IMR-90 (cell line): ENCODE results near the gene SMYD1. TPM values are rescaled to one million over a fixed set of nuclear protein-coding genes. Genes with fewer than 3 reads are reported as not detected.

Experiments used
- ATAC-seq: fragments of 200-7000 bp; cut with Tn5 transposase; 2 replicates; pipeline ENCODE4 v1.9.1; 2020; ENCODE audit warnings: low read depth, mild to moderate bottlenecking, moderate library complexity
- BruUV-seq: library from RNA; stranded (reverse); fragments of 400-500 nt; replicated peaks from 2 replicates; lab custom pipeline; 2021; lab: Mats Ljungman, UMichigan
- CTCF ChIA-PET: fragments of 300-600 bp; formaldehyde crosslinking; extraction: SDS; loops from one replicate; lab custom pipeline; 2021; ENCODE audit warnings: antibody characterized with exemption; lab: Yijun Ruan, JAX
- POLR2A ChIA-PET: fragments of 300-600 bp; sonication (Branson Sonifier 250); formaldehyde crosslinking; loops from one replicate; lab custom pipeline; 2022; ENCODE audit warnings: antibody characterized with exemption; ENCODE audit not compliant: unreplicated experiment; lab: Charles Lee
- DNase-seq: peaks from one replicate; pipeline ENCODE4 v3.0.0; 2013
- H2AFZ ChIP-seq: replicated peaks from 2 replicates; pipeline ENCODE3; 2013; ENCODE audit warnings: low read length, mild to moderate bottlenecking; ENCODE audit not compliant: poor library complexity
- H2AK5ac ChIP-seq: 2 replicates; pipeline ENCODE4 v1.6.1; 2013; ENCODE audit warnings: low read depth, low read length, inconsistent platforms
- H2AK9ac ChIP-seq: replicated peaks from 2 replicates; pipeline ENCODE3; 2013; ENCODE audit warnings: mild to moderate bottlenecking, low read depth, low read length, moderate library complexity; ENCODE audit not compliant: poor library complexity
- H2BK120ac ChIP-seq: 2 replicates; pipeline ENCODE4 v1.6.1; 2013; ENCODE audit warnings: low read depth, low read length, inconsistent platforms
- H2BK15ac ChIP-seq: 3 replicates; pipeline ENCODE4 v1.6.1; 2013; ENCODE audit warnings: low read depth, low read length, inconsistent platforms
- H2BK20ac ChIP-seq: 2 replicates; pipeline ENCODE4 v1.6.1; 2013; ENCODE audit warnings: low read depth, mild to moderate bottlenecking, inconsistent platforms, low read length, moderate library complexity
- H2BK5ac ChIP-seq: 2 replicates; pipeline ENCODE4 v1.6.1; 2013; ENCODE audit warnings: mild to moderate bottlenecking, low read depth, low read length, inconsistent platforms; ENCODE audit not compliant: poor library complexity, severe bottlenecking
- H3K14ac ChIP-seq: replicated peaks from 2 replicates; pipeline ENCODE4 v1.6.1; 2013; ENCODE audit warnings: low read depth, low read length, inconsistent platforms
- H3K18ac ChIP-seq: 2 replicates; pipeline ENCODE4 v1.6.1; 2013; ENCODE audit warnings: low read depth, low read length, control low read depth
- H3K23ac ChIP-seq: 2 replicates; pipeline ENCODE4 v1.6.1; 2013; ENCODE audit warnings: low read depth, low read length, inconsistent platforms
- H3K27ac ChIP-seq: 2 replicates; pipeline ENCODE4 v1.5.1; 2013; ENCODE audit warnings: mild to moderate bottlenecking, control low read depth, low read length; ENCODE audit not compliant: insufficient read depth
- H3K27me3 ChIP-seq: 2 replicates; pipeline ENCODE4 v1.6.1; 2013; ENCODE audit warnings: low read length; ENCODE audit not compliant: control insufficient read depth, insufficient read depth
- H3K36me3 ChIP-seq: 2 replicates; pipeline ENCODE4 v1.6.1; 2013; ENCODE audit warnings: low read length, mixed read lengths; ENCODE audit not compliant: control insufficient read depth, insufficient read depth
- H3K4ac ChIP-seq: 2 replicates; pipeline ENCODE4 v1.6.1; 2013; ENCODE audit warnings: low read depth, low read length, inconsistent platforms
- H3K4me1 ChIP-seq: 2 replicates; pipeline ENCODE4 v1.6.1; 2013; ENCODE audit warnings: low read length, mixed read lengths; ENCODE audit not compliant: control insufficient read depth, insufficient read depth
- H3K4me2 ChIP-seq: 2 replicates; pipeline ENCODE4 v1.6.1; 2013; ENCODE audit warnings: low read depth, mild to moderate bottlenecking, control low read depth, low read length, moderate library complexity
- H3K4me3 ChIP-seq: 2 replicates; pipeline ENCODE4 v1.5.1; 2013; ENCODE audit warnings: low read depth, mild to moderate bottlenecking, control low read depth, low read length, moderate library complexity; ENCODE audit not compliant: insufficient read depth
- H3K56ac ChIP-seq: 2 replicates; pipeline ENCODE4 v1.6.1; 2013; ENCODE audit warnings: low read length, inconsistent platforms; ENCODE audit not compliant: insufficient read depth; ENCODE audit errors: extremely low read depth
- H3K79me1 ChIP-seq, 2 experiments: 2 replicates each; pipeline ENCODE4 v1.6.1; 2013; ENCODE audit warnings: low read length in 2 of 2, inconsistent platforms in 1 of 2, low read depth in 1 of 2
- H3K9ac ChIP-seq: 2 replicates; pipeline ENCODE4 v1.6.1; 2013; ENCODE audit warnings: low read depth, low read length, control low read depth
- H3K9me1 ChIP-seq: 2 replicates; pipeline ENCODE4 v1.6.1; 2013; ENCODE audit warnings: low read length, inconsistent platforms; ENCODE audit not compliant: insufficient read depth
- H3K9me3 ChIP-seq: 2 replicates; pipeline ENCODE4 v1.6.1; 2013; ENCODE audit warnings: low read length; ENCODE audit not compliant: control insufficient read depth, insufficient read depth
- H4K20me1 ChIP-seq: 2 replicates; pipeline ENCODE4 v1.6.1; 2013; ENCODE audit warnings: low read length, inconsistent platforms; ENCODE audit not compliant: insufficient read depth
- H4K5ac ChIP-seq: 2 replicates; pipeline ENCODE4 v1.6.1; 2013; ENCODE audit warnings: mild to moderate bottlenecking, low read depth, low read length, control low read depth
- H4K8ac ChIP-seq, 2 experiments: 2 replicates each; pipeline ENCODE4 v1.6.1; 2013; ENCODE audit warnings: low read depth in 2 of 2, low read length in 2 of 2, control low read depth in 1 of 2, inconsistent platforms in 1 of 2
- H4K91ac ChIP-seq: 2 replicates; pipeline ENCODE4 v1.6.1; 2013; ENCODE audit warnings: low read depth, low read length, inconsistent platforms; ENCODE audit not compliant: insufficient read depth
- BHLHE40 ChIP-seq: fragments of 150-350 bp; IDR thresholded peaks from 2 replicates; pipeline ENCODE4 v1.6.1; 2016; ENCODE audit warnings: mild to moderate bottlenecking, low read depth, low read length
- CEBPB ChIP-seq: IDR thresholded peaks from 2 replicates; pipeline ENCODE4 v1.6.1; 2012; ENCODE audit warnings: low read depth, low read length, improper control_type of control experiment
- CHD1 ChIP-seq: IDR thresholded peaks from 2 replicates; pipeline ENCODE4 v1.6.1; 2012; ENCODE audit warnings: low read depth, low read length, improper control_type of control experiment
- CTCF ChIP-seq: conservative IDR thresholded peaks from 2 replicates; pipeline ENCODE4 v1.5.1; 2012; ENCODE audit warnings: mild to moderate bottlenecking, low read depth, low read length, improper control_type of control experiment
- ELK1 ChIP-seq: fragments of 150-350 bp; IDR thresholded peaks from 2 replicates; pipeline ENCODE4 v1.6.1; 2016; ENCODE audit warnings: low read depth, mild to moderate bottlenecking, low read length, moderate library complexity, borderline replicate concordance
- FOS ChIP-seq: fragments of 150-350 bp; IDR thresholded peaks from 2 replicates; pipeline ENCODE4 v1.6.1; 2016; ENCODE audit warnings: low read depth, low read length
- MAFK ChIP-seq: IDR thresholded peaks from 2 replicates; pipeline ENCODE4 v1.6.1; 2012; ENCODE audit warnings: low read depth, low read length, improper control_type of control experiment
- MAZ ChIP-seq: IDR thresholded peaks from 2 replicates; pipeline ENCODE4 v1.6.1; 2012; ENCODE audit warnings: low read depth, mild to moderate bottlenecking, low read length, improper control_type of control experiment, moderate library complexity, borderline replicate concordance
- MXI1 ChIP-seq: IDR thresholded peaks from 2 replicates; pipeline ENCODE4 v1.6.1; 2012; ENCODE audit warnings: low read depth, mild to moderate bottlenecking, low read length, moderate library complexity, borderline replicate concordance
- NFE2L2 ChIP-seq: fragments of 150-350 bp; IDR thresholded peaks from 2 replicates; pipeline ENCODE4 v1.6.1; 2016; ENCODE audit warnings: low read depth, mild to moderate bottlenecking, low read length
- POLR2A ChIP-seq: IDR thresholded peaks from 2 replicates; pipeline ENCODE4 v1.6.1; 2012; ENCODE audit warnings: mild to moderate bottlenecking, low read depth, low read length
- RAD21 ChIP-seq: IDR thresholded peaks from 2 replicates; pipeline ENCODE4 v1.6.1; 2012; ENCODE audit warnings: low read length, improper control_type of control experiment
- RCOR1 ChIP-seq: IDR thresholded peaks from 2 replicates; pipeline ENCODE4 v1.6.1; 2012; ENCODE audit warnings: mild to moderate bottlenecking, low read length, improper control_type of control experiment; ENCODE audit not compliant: insufficient replicate concordance
- RFX5 ChIP-seq: IDR thresholded peaks from 2 replicates; pipeline ENCODE4 v1.8.0; 2012; ENCODE audit warnings: low read depth, mild to moderate bottlenecking, low read length, moderate library complexity
- SMC3 ChIP-seq: fragments of 150-350 bp; IDR thresholded peaks from 2 replicates; pipeline ENCODE4 v1.6.1; 2016; ENCODE audit warnings: low read depth, mild to moderate bottlenecking, antibody characterized with exemption, low read length, moderate library complexity
- USF2 ChIP-seq: fragments of 150-350 bp; IDR thresholded peaks from 2 replicates; pipeline ENCODE4 v1.6.1; 2017; ENCODE audit warnings: mild to moderate bottlenecking, antibody characterized with exemption, low read length, low read depth
- WGBS, 2 experiments: methylation state at CpG; one replicate each; pipeline versions ENCODE4 v1.1.5 to v1.1.7; 2013; ENCODE audit warnings: missing lambda C conversion rate in 2 of 2; ENCODE audit not compliant: insufficient read length in 1 of 2; ENCODE audit errors: extremely low coverage in 2 of 2; 5-methylcytosine and 5-hydroxymethylcytosine counted together
- dilution Hi-C: fragments of 300-500 bp; cut with HindIII; formaldehyde crosslinking; loops from one replicate; pipeline ENCODE4 v1.14.3; 2018; ENCODE audit warnings: low sequenced_read_pairs; ENCODE audit not compliant: unreplicated experiment
- in situ Hi-C: fragments of 300-500 bp; cut with MboI; formaldehyde crosslinking; loops from 3 replicates; pipeline ENCODE4 v1.14.3; 2019; ENCODE audit warnings: low sequenced_read_pairs, inconsistent platforms, mixed read lengths
- intact Hi-C: fragments of 100-400 bp; cut with micrococcal nuclease; formaldehyde crosslinking; loops from 2 replicates; pipeline ENCODE4 v1.10.0; 2022
- polyA plus RNA-seq, 3 experiments: library from polyadenylated mRNA; depleted of rRNA; stranded (reverse); fragments of >200 nt; gene quantifications; 2 replicates each; pipeline ENCODE4 v1.2.3, GENCODE V29; 2012; ENCODE audit warnings: low replicate concordance in 1 of 3
- total RNA-seq: library from RNA; depleted of rRNA; stranded (reverse); fragments of >200 nt; gene quantifications from 2 replicates; pipeline ENCODE4 v1.2.3, GENCODE V29; 2012

SMYD1 gene
- total and polyA plus RNA-seq, 2 of the 4 experiments (the other 2 are of a cell fraction) = not detected

GRCh38 chr2:88159481-88159880 is 91.9 kb downstream of the SMYD1 start:
- no TSS peak for BruUV-seq
- intact Hi-C loops (no loop called here), dilution Hi-C loops (no loop called here), in situ Hi-C loops (loop anchor here (5.0 kb wide), 1 partner anchor 97 kb away; no protein-coding TSS in a partner anchor)
- ChIA-PET CTCF (interaction anchor here (1.0 to 3.0 kb wide), 2 partner anchors 13 to 99 kb away, joined by 4 to 38 read pairs; no protein-coding TSS in a partner anchor), POLR2A (no interaction called here)
- Histone ChIP-seq H3K56ac (no peak overlapping the region), H3K14ac (no peak overlapping the region), H3K27me3 (peaks cover 1% of the 10 kb centered on the region; the same call in 1 of the 2 replicates), H3K36me3 (no peaks in the 10 kb centered on the region), H2BK120ac (no peak overlapping the region), H3K23ac (no peak overlapping the region), H3K9ac (no peak overlapping the region), H2BK5ac (no peak overlapping the region), H3K4me3 (no peak overlapping the region), H4K8ac (no peak overlapping the region), H3K4me1 (no peaks in the 10 kb centered on the region), H4K20me1 (no peaks in the 10 kb centered on the region), H4K91ac (no peak overlapping the region), H4K5ac (no peak overlapping the region), H3K79me1 (no peaks in the 10 kb centered on the region), H2AK9ac (no peak overlapping the region), H3K18ac (no peak overlapping the region), H2BK20ac (no peak overlapping the region), H3K9me3 (no peaks in the 10 kb centered on the region), H2AFZ (no peak overlapping the region), H2AK5ac (no peak overlapping the region), H3K27ac (no peak overlapping the region), H2BK15ac (no peak overlapping the region), H3K4me2 (no peak overlapping the region), H3K9me1 (no peaks in the 10 kb centered on the region), H3K4ac (no peak overlapping the region)
- no peak for DNase-seq
- ATAC-seq = no peak
- no peak for TF ChIP-seq RCOR1
- no peak for TF ChIP-seq SMC3
- TF ChIP-seq MAZ = no peak
- no peak for TF ChIP-seq CHD1
- TF ChIP-seq CTCF = no peak
- no peak for TF ChIP-seq RAD21
- no peak for TF ChIP-seq FOS
- no peak for TF ChIP-seq CEBPB
- no peak for TF ChIP-seq POLR2A
- TF ChIP-seq RFX5 = no peak
- TF ChIP-seq NFE2L2 = no peak
- no peak for TF ChIP-seq MXI1
- TF ChIP-seq USF2 = no peak
- TF ChIP-seq ELK1 = no peak
- TF ChIP-seq MAFK = no peak
- TF ChIP-seq BHLHE40 = no peak
- no CpG with 5 or more reads among the region's 3 CpGs for WGBS, 2 experiments
